ENCODE results near the gene ZNF341.

ZNF341 gene

DNA sequence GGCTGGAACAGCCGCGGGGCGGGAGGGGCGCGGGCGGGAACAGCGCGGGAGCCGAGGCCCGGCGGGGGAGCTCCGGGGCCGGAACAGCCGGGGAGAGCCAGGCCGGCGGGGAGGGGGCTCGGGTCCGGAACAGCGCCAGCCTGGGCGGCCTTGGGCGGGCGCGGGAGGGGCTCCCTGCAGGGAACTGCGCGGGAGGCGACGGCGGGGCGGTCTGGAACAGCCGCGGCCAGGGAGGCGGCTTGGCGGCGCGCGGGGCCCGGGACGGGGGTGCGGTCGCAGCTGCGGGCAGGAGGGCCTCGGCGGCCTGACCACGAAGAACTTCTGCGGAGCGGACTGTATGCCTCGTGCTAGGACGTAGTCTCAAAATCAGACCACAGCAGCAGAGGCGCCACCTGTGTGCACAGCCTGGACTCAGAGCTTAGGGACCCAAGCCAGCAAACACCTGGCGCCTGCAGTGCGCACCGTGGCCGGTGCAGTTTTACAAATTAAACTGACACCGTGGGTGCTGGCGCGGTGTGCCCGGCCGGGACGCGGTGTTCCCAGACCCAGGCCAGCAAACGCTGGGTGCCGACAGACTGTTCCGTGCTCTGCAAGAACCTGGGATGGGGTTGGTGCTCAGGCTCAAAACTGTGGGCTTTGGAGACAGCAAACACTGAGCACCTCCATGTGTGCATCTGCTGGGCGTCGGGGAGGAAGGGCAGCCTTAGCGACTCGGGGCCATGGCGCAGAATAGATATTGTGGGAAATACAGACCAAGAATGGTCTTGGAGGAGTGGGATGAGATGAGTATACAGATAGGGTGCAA, 572 bp downstream of the ZNF341 start (continued):
- no peak for TF ChIP-seq KLF7 (tag by site-specific recombination; IDR thresholded peaks at IDR 0.05; ENCODE audit: borderline replicate concordance)
- no peak for TF ChIP-seq ZNF521 (tag by site-specific recombination; IDR thresholded peaks at IDR 0.05)
- TF ChIP-seq, protein P1, sequence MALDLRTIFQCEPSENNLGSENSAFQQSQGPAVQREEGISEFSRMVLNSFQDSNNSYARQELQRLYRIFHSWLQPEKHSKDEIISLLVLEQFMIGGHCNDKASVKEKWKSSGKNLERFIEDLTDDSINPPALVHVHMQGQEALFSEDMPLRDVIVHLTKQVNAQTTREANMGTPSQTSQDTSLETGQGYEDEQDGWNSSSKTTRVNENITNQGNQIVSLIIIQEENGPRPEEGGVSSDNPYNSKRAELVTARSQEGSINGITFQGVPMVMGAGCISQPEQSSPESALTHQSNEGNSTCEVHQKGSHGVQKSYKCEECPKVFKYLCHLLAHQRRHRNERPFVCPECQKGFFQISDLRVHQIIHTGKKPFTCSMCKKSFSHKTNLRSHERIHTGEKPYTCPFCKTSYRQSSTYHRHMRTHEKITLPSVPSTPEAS (tag by site-specific recombination; IDR thresholded peaks at IDR 0.05), result no peak
- TF ChIP-seq ZNF416 (tag by site-specific recombination; IDR thresholded peaks at IDR 0.05), result no peak
- TF ChIP-seq BCL11B (tag by site-specific recombination; IDR thresholded peaks at IDR 0.05; ENCODE audit: low read depth), result no peak
- TF ChIP-seq ZNF184 (tag by site-specific recombination; IDR thresholded peaks at IDR 0.05), result no peak
- no peak for TF ChIP-seq ZNF133 (tag by site-specific recombination; IDR thresholded peaks at IDR 0.05)
- no peak for TF ChIP-seq ZNF514 (tag by site-specific recombination; IDR thresholded peaks at IDR 0.05)
- no peak for TF ChIP-seq ZNF585B (tag by site-specific recombination; IDR thresholded peaks at IDR 0.05)
- TF ChIP-seq, protein P2, sequence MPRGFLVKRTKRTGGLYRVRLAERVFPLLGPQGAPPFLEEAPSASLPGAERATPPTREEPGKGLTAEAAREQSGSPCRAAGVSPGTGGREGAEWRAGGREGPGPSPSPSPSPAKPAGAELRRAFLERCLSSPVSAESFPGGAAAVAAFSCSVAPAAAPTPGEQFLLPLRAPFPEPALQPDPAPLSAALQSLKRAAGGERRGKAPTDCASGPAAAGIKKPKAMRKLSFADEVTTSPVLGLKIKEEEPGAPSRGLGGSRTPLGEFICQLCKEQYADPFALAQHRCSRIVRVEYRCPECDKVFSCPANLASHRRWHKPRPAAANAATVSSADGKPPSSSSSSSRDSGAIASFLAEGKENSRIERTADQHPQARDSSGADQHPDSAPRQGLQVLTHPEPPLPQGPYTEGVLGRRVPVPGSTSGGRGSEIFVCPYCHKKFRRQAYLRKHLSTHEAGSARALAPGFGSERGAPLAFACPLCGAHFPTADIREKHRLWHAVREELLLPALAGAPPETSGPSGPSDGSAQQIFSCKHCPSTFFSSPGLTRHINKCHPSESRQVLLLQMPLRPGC (tag by site-specific recombination; IDR thresholded peaks at IDR 0.05), result no peak
- TF ChIP-seq, protein P3, sequence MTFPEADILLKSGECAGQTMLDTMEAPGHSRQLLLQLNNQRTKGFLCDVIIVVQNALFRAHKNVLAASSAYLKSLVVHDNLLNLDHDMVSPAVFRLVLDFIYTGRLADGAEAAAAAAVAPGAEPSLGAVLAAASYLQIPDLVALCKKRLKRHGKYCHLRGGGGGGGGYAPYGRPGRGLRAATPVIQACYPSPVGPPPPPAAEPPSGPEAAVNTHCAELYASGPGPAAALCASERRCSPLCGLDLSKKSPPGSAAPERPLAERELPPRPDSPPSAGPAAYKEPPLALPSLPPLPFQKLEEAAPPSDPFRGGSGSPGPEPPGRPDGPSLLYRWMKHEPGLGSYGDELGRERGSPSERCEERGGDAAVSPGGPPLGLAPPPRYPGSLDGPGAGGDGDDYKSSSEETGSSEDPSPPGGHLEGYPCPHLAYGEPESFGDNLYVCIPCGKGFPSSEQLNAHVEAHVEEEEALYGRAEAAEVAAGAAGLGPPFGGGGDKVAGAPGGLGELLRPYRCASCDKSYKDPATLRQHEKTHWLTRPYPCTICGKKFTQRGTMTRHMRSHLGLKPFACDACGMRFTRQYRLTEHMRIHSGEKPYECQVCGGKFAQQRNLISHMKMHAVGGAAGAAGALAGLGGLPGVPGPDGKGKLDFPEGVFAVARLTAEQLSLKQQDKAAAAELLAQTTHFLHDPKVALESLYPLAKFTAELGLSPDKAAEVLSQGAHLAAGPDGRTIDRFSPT (tag by site-specific recombination; IDR thresholded peaks at IDR 0.05), result no peak
- no peak for TF ChIP-seq ZFP3 (tag by site-specific recombination; IDR thresholded peaks at IDR 0.05; ENCODE audit: low read depth)
- TF ChIP-seq, protein P4, sequence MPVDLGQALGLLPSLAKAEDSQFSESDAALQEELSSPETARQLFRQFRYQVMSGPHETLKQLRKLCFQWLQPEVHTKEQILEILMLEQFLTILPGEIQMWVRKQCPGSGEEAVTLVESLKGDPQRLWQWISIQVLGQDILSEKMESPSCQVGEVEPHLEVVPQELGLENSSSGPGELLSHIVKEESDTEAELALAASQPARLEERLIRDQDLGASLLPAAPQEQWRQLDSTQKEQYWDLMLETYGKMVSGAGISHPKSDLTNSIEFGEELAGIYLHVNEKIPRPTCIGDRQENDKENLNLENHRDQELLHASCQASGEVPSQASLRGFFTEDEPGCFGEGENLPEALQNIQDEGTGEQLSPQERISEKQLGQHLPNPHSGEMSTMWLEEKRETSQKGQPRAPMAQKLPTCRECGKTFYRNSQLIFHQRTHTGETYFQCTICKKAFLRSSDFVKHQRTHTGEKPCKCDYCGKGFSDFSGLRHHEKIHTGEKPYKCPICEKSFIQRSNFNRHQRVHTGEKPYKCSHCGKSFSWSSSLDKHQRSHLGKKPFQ (tag by site-specific recombination; IDR thresholded peaks at IDR 0.05), result no peak
- 0 out of 2 replicates have a peak, but pooled peaks have one; percentile 35 for TF ChIP-seq ZIC2 (tag by site-specific recombination; IDR thresholded peaks at IDR 0.05)
- TF ChIP-seq HOXC10 (CRISPR knock-in tag; IDR thresholded peaks at IDR 0.05), result peak; percentile 84; the same call in 1 of the 2 replicates
- TF ChIP-seq PRDM1 (tag by site-specific recombination; IDR thresholded peaks at IDR 0.05), result no peak
- TF ChIP-seq ZNF664 (tag by site-specific recombination; IDR thresholded peaks at IDR 0.05), result no peak
- TF ChIP-seq TCF7L2 (IDR thresholded peaks at IDR 0.05; ENCODE audit: borderline replicate concordance, low read depth, low read length), result no peak
- TF ChIP-seq ZNF239 (tag by site-specific recombination; IDR thresholded peaks at IDR 0.05), result no peak
- peak; percentile 22; the same call in 1 of the 2 replicates for TF ChIP-seq GLIS2 (tag by site-specific recombination; IDR thresholded peaks at IDR 0.05)
- TF ChIP-seq, protein P5, sequence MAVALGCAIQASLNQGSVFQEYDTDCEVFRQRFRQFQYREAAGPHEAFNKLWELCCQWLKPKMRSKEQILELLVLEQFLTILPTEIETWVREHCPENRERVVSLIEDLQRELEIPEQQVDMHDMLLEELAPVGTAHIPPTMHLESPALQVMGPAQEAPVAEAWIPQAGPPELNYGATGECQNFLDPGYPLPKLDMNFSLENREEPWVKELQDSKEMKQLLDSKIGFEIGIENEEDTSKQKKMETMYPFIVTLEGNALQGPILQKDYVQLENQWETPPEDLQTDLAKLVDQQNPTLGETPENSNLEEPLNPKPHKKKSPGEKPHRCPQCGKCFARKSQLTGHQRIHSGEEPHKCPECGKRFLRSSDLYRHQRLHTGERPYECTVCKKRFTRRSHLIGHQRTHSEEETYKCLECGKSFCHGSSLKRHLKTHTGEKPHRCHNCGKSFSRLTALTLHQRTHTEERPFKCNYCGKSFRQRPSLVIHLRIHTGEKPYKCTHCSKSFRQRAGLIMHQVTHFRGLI (tag by site-specific recombination; IDR thresholded peaks at IDR 0.05), result no peak
- TF ChIP-seq ZNF350 (tag by site-specific recombination; IDR thresholded peaks at IDR 0.05), result no peak
- TF ChIP-seq ZNF157 (tag by site-specific recombination; IDR thresholded peaks at IDR 0.05), result no peak
- TF ChIP-seq ZNF837 (tag by site-specific recombination; IDR thresholded peaks at IDR 0.05), result no peak
- TF ChIP-seq, protein P6, sequence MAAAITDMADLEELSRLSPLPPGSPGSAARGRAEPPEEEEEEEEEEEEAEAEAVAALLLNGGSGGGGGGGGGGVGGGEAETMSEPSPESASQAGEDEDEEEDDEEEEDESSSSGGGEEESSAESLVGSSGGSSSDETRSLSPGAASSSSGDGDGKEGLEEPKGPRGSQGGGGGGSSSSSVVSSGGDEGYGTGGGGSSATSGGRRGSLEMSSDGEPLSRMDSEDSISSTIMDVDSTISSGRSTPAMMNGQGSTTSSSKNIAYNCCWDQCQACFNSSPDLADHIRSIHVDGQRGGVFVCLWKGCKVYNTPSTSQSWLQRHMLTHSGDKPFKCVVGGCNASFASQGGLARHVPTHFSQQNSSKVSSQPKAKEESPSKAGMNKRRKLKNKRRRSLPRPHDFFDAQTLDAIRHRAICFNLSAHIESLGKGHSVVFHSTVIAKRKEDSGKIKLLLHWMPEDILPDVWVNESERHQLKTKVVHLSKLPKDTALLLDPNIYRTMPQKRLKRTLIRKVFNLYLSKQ (tag by site-specific recombination; IDR thresholded peaks at IDR 0.05; ENCODE audit: borderline replicate concordance), result no peak
- no peak for TF ChIP-seq ZFP69B (tag by site-specific recombination; IDR thresholded peaks at IDR 0.05)
- TF ChIP-seq, protein P7, sequence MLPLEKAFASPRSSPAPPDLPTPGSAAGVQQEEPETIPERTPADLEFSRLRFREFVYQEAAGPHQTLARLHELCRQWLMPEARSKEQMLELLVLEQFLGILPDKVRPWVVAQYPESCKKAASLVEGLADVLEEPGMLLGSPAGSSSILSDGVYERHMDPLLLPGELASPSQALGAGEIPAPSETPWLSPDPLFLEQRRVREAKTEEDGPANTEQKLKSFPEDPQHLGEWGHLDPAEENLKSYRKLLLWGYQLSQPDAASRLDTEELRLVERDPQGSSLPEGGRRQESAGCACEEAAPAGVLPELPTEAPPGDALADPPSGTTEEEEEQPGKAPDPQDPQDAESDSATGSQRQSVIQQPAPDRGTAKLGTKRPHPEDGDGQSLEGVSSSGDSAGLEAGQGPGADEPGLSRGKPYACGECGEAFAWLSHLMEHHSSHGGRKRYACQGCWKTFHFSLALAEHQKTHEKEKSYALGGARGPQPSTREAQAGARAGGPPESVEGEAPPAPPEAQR (tag by site-specific recombination; IDR thresholded peaks at IDR 0.05), result no peak
- TF ChIP-seq ZNF394 (tag by site-specific recombination; IDR thresholded peaks at IDR 0.05; ENCODE audit: borderline replicate concordance), result no peak
- no peak for TF ChIP-seq ZNF324 (tag by site-specific recombination; IDR thresholded peaks at IDR 0.05)

Data from HEK293 (cell line).